Left lung (tissue), 10 donors: ENCODE results near the gene CST7. TPM values are rescaled to one million over a fixed set of nuclear protein-coding genes. Genes with fewer than 3 reads are reported as not detected.
"Not testable (repeated sequence)": the region's sequence is repeated elsewhere in the genome, so short reads cannot be mapped to it uniquely, and the experiment has no call there.

ENCODE experiments used
- ATAC-seq: fragments of 200-7000 bp; cut with Tn5 transposase; one replicate; pipeline ENCODE4 v1.9.1; 2020; ENCODE audit warnings: moderate library complexity
- DNase-seq, 4 donors: peaks; one replicate each; pipeline ENCODE4 v3.0.0-alpha.2; 2013 to 2020
- H3K27ac ChIP-seq, 2 donors: fragments of 200-600 bp; sonication (generic) in 1 of 2; one replicate each; pipeline versions ENCODE4 v1.5.0 to v1.8.0; 2020 to 2021
- H3K27me3 ChIP-seq, 2 donors: fragments of 200-600 bp; sonication (generic) in 1 of 2; one replicate each; pipeline versions ENCODE4 v1.5.0 to v1.8.0; 2020 to 2021
- H3K36me3 ChIP-seq, 2 donors: fragments of 200-600 bp; sonication (generic) in 1 of 2; one replicate each; pipeline versions ENCODE4 v1.5.0 to v1.8.0; 2020 to 2021
- H3K4me1 ChIP-seq, 2 donors: fragments of 200-600 bp; one replicate each; pipeline ENCODE4 v1.8.0; 2021
- H3K4me3 ChIP-seq, 2 donors: fragments of 200-600 bp; sonication (generic) in 1 of 2; one replicate each; pipeline versions ENCODE4 v1.5.0 to v1.8.0; 2020 to 2021; ENCODE audit warnings: mild to moderate bottlenecking in 1 of 2
- H3K9me3 ChIP-seq, 2 donors: fragments of 200-600 bp; sonication (generic) in 1 of 2; one replicate each; pipeline versions ENCODE4 v1.5.0 to v1.8.0; 2020 to 2021
- intact Hi-C, 2 donors: fragments of 100-400 bp; cut with DNase I; formaldehyde crosslinking; loops; one replicate each; pipeline versions ENCODE4 v1.11.2 to v1.14.2; 2022
- polyA plus RNA-seq, 6 donors: library from polyadenylated mRNA; unstranded; fragments of 120-200 nt; gene quantifications; one replicate each; pipeline ENCODE4 v1.2.1, GENCODE V29; 2013; ENCODE audit not compliant: insufficient read length in 6 of 6
- total RNA-seq, 2 donors: library from RNA; stranded (reverse); fragmentation: NEBNext Ultra II Directional; extraction: Animal tissue kit (Norgen Biotek cat#: 25700); gene quantifications; one replicate each; pipeline ENCODE4 v1.2.1, GENCODE V29; 2021
- TF ChIP-seq, protein P1 (sequence below), 2 donors: fragments of 200-600 bp; sonication (generic) in 1 of 2; IDR thresholded peaks; one replicate each; pipeline versions ENCODE4 v1.5.0 to v1.8.0; 2021; ENCODE audit warnings: antibody characterized with exemption in 2 of 2
- donor health status: DM: no; HTN: yes; CAD: no.
- donor health status: DM: no; HTN: no; CAD: no.

The CST7 gene
- total and polyA plus RNA-seq, 8 donors = 0.84 to 28.0 (median 1.7) TPM

DNA sequence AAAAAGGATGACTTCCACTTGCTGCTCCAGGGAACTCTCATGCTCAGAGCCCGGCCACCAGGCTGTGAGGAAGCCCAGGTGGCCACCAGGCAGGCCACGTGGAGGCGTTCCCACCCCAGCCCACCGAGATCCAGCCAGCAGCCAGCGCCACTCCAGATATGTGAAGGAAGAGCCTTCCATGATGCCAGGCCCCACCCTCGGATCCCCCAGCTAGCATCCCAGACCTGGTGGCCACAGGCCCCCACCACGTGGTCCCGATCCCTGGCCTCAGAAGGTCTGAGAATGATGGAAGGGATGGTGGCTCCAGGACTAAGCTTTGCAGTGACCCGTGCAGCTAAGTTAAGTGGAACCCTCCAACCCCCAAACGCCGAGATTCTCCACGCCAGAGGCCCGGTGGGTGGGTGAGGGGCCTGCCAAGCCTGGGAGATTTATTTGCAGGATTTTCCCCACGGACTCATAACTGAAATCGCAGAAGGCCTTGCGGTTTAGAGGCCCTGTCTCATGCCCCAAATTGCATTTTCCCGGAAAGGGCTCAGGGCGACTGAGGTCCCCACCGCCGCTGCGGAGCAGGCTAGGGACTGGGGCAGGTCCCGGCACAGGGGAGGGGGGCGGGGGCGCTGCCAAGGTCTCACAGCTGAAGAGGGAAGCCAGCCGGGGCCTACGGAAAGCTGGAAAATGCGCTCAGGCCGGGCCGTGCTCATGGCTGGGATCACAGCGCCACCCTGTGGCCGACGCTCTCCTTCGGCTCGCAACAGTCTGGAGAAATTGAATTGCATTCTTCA is 31.1 kb upstream of the CST7 start:
- peak; percentile 99 for ATAC-seq
- TF ChIP-seq, protein P1, sequence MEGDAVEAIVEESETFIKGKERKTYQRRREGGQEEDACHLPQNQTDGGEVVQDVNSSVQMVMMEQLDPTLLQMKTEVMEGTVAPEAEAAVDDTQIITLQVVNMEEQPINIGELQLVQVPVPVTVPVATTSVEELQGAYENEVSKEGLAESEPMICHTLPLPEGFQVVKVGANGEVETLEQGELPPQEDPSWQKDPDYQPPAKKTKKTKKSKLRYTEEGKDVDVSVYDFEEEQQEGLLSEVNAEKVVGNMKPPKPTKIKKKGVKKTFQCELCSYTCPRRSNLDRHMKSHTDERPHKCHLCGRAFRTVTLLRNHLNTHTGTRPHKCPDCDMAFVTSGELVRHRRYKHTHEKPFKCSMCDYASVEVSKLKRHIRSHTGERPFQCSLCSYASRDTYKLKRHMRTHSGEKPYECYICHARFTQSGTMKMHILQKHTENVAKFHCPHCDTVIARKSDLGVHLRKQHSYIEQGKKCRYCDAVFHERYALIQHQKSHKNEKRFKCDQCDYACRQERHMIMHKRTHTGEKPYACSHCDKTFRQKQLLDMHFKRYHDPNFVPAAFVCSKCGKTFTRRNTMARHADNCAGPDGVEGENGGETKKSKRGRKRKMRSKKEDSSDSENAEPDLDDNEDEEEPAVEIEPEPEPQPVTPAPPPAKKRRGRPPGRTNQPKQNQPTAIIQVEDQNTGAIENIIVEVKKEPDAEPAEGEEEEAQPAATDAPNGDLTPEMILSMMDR (IDR thresholded peaks at IDR 0.05) = peak; percentile 78 to 80
- intact Hi-C loops = no loop called here

GRCh38 chr20:24918579-24919566 is 30.2 kb upstream of the CST7 start:
- intact Hi-C loops = no loop called here
- Histone ChIP-seq H3K27me3 (peaks cover 0 to 5% of the 10 kb centered on the region in 2 donors), H3K4me1 (peaks cover 6 to 8% of the 10 kb centered on the region in 2 donors), H3K27ac (no peak overlapping the region), H3K36me3 (no peaks in the 10 kb centered on the region), H3K4me3 (no peak overlapping the region), H3K9me3 (no peaks in the 10 kb centered on the region)
- no peak for DNase-seq
- ATAC-seq = peak; percentile 11
- TF ChIP-seq, protein P1 (IDR thresholded peaks at IDR 0.05) = peak in 1 of 2 donors; percentile 6

More for the DNA sequence above, 31.1 kb upstream of the CST7 start:
- no peak overlapping the region for H3K4me3 ChIP-seq
- no peaks in the 10 kb centered on the region for H3K9me3 ChIP-seq
- peaks cover 6 to 8% of the 10 kb centered on the region in 2 donors for H3K4me1 ChIP-seq
- peak; percentile 62 to 91 (median 82) for DNase-seq
- H3K27ac ChIP-seq = no peak overlapping the region
- no peaks in the 10 kb centered on the region for H3K36me3 ChIP-seq
- H3K27me3 ChIP-seq = peaks cover 0 to 5% of the 10 kb centered on the region in 2 donors

DNA sequence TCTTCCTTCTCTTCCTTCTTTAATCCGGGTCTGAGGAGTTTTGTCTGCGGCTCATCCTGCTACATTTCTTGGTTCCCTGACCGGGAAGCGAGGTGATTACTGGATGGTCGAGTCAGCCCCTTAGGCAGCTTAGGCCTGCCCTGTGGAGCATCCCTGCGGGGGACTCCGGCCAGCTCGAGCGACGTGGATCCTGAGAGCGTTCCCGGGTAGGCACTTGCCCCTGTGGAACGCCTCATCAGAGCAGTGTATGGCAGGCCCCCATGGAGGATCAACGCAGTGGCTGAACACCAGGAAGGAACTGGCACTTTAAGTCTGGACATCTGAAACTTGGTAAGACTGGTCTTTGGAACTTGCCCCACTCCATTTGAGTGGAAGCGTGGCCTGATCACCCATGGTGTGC is 29.4 kb upstream of the CST7 start:
- DNase-seq, H3K9me3 ChIP-seq, H3K4me3 ChIP-seq, H3K36me3 ChIP-seq, intact Hi-C loops, H3K4me1 ChIP-seq, H3K27ac ChIP-seq, H3K27me3 ChIP-seq, ATAC-seq: not testable (repeated sequence)

GRCh38 chr20:24920706-24921105 is 28.4 kb upstream of the CST7 start:
- ATAC-seq, H3K27ac ChIP-seq, H3K4me1 ChIP-seq, H3K27me3 ChIP-seq, H3K36me3 ChIP-seq, H3K4me3 ChIP-seq, intact Hi-C loops, DNase-seq, H3K9me3 ChIP-seq: not testable (repeated sequence)

DNA sequence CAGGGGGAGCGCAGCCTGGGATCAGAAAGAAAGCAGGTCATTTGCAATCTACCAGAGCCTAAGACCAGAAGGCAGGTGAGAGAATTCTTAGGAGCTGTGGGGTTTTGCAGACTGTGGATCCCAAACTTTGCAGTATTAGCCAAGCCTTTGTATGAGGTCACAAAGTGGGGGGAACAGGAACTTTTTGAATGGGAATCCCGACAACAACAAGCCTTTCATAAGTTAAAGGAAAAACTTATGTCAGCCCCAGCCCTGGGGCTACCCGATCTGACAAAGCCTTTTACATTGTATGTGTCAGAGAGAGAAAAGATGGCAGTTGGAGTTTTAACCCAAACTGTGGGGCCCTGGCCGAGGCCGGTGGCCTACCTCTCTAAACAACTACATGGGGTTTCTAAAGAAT is 19.8 kb upstream of the CST7 start:
- H3K27me3 ChIP-seq, H3K36me3 ChIP-seq, intact Hi-C loops, DNase-seq, H3K4me3 ChIP-seq, ATAC-seq, H3K27ac ChIP-seq, H3K9me3 ChIP-seq: not testable (repeated sequence)
- H3K4me1 ChIP-seq = peaks cover 0 to 16% of the 10 kb centered on the region in 2 donors

- H3K9me3 ChIP-seq, intact Hi-C loops, H3K36me3 ChIP-seq, H3K27me3 ChIP-seq: not testable (repeated sequence)
- H3K4me1 ChIP-seq = peaks cover 0 to 16% of the 10 kb centered on the region in 2 donors
- ATAC-seq (peak; percentile 90), DNase-seq (peak in 2 of 4 donors; percentile 50 to 82)
- H3K4me3 ChIP-seq = peak overlapping the region; percentile 17 to 24
- peak overlapping the region; percentile 76 to 80 for H3K27ac ChIP-seq
Measured at GRCh38 chr20:24929867-24930723, 19.0 kb upstream of the CST7 start.
